Measurements from ENCODE around the gene PEX5L. TPM values are rescaled to one million over a fixed set of nuclear protein-coding genes. Genes with fewer than 3 reads are reported as not detected.
"Not testable (repeated sequence)": the region's sequence is repeated elsewhere in the genome, so short reads cannot be mapped to it uniquely, and the experiment has no call there.

Gene PEX5L
- polyA plus RNA-seq, 2 donors: not detected

GRCh38 chr3:179797192-179797591, 239.5 kb downstream of the PEX5L start:
- Histone ChIP-seq H3K27ac (ENCODE audit: low read depth in 2 of 2, low read length in 1 of 2) (no peak overlapping the region), H3K27me3 (ENCODE audit: control insufficient read depth in 1 of 2, insufficient read depth in 2 of 2, low read length in 2 of 2) (no peaks in the 10 kb centered on the region), H3K36me3 (ENCODE audit: control insufficient read depth in 2 of 2, insufficient read depth in 2 of 2, low read length in 1 of 2) (no peaks in the 10 kb centered on the region), H3K4me1 (ENCODE audit: control insufficient read depth in 2 of 2, insufficient read depth in 2 of 2, low read length in 1 of 2) (no peaks in the 10 kb centered on the region), H3K4me3 (ENCODE audit: low read depth in 1 of 2, low read length in 2 of 2) (no peak overlapping the region), H3K9me3 (ENCODE audit: control insufficient read depth in 2 of 2, insufficient read depth in 1 of 2, low read depth in 1 of 2, low read length in 1 of 2) (no peaks in the 10 kb centered on the region)
- WGBS, 2 donors: 41 to 46% methylated on average over 1 of the region's 1 CpG

DNA sequence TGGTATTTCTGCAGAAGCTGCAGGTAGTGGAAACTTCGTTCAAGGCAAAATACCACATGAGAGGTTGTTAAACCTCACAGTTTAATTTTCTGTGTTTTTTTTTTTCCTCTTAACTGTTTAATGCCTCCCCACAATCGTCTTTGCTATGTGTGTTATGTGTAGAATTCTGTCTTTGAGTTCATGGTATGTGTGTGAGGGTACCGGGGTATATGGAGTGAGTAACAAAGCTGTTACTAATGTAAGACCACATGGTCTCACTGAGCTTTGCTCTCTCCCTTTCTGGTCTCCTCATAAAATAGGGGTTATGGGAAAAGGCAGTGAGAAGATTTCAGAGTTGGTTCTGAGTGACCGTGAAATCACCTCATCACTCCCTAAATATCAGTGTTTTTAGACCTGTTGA, 240.3 kb downstream of the PEX5L start:
- no peaks in the 10 kb centered on the region for H3K27me3 ChIP-seq (ENCODE audit: control insufficient read depth in 1 of 2, insufficient read depth in 2 of 2, low read length in 2 of 2)
- no peaks in the 10 kb centered on the region for H3K9me3 ChIP-seq (ENCODE audit: control insufficient read depth in 2 of 2, insufficient read depth in 1 of 2, low read depth in 1 of 2, low read length in 1 of 2)
- H3K4me3 ChIP-seq (ENCODE audit: low read depth in 1 of 2, low read length in 2 of 2): no peak overlapping the region
- H3K4me1 ChIP-seq (ENCODE audit: control insufficient read depth in 2 of 2, insufficient read depth in 2 of 2, low read length in 1 of 2): no peaks in the 10 kb centered on the region
- WGBS, 2 donors: 71 to 83% methylated on average over 4 of the region's 4 CpGs
- no peaks in the 10 kb centered on the region for H3K36me3 ChIP-seq (ENCODE audit: control insufficient read depth in 2 of 2, insufficient read depth in 2 of 2, low read length in 1 of 2)
- no peak overlapping the region for H3K27ac ChIP-seq (ENCODE audit: low read depth in 2 of 2, low read length in 1 of 2)

GRCh38 chr3:179794355-179794754, 242.4 kb downstream of the PEX5L start:
- Histone ChIP-seq H3K9me3 (ENCODE audit: control insufficient read depth in 2 of 2, insufficient read depth in 1 of 2, low read depth in 1 of 2, low read length in 1 of 2) (no peaks in the 10 kb centered on the region), H3K27ac (ENCODE audit: low read depth in 2 of 2, low read length in 1 of 2) (no peak overlapping the region), H3K27me3 (ENCODE audit: control insufficient read depth in 1 of 2, insufficient read depth in 2 of 2, low read length in 2 of 2) (no peaks in the 10 kb centered on the region), H3K36me3 (ENCODE audit: control insufficient read depth in 2 of 2, insufficient read depth in 2 of 2, low read length in 1 of 2) (no peaks in the 10 kb centered on the region), H3K4me1 (ENCODE audit: control insufficient read depth in 2 of 2, insufficient read depth in 2 of 2, low read length in 1 of 2) (no peaks in the 10 kb centered on the region), H3K4me3 (ENCODE audit: low read depth in 1 of 2, low read length in 2 of 2) (no peak overlapping the region)
- 64 to 73% methylated on average over 4 of the region's 4 CpGs for WGBS, 2 donors

GRCh38 chr3:179791793-179792192, 244.9 kb downstream of the PEX5L start:
- Histone ChIP-seq H3K9me3 (ENCODE audit: control insufficient read depth in 2 of 2, insufficient read depth in 1 of 2, low read depth in 1 of 2, low read length in 1 of 2) (no peaks in the 10 kb centered on the region), H3K36me3 (ENCODE audit: control insufficient read depth in 2 of 2, insufficient read depth in 2 of 2, low read length in 1 of 2) (no peaks in the 10 kb centered on the region), H3K27me3 (ENCODE audit: control insufficient read depth in 1 of 2, insufficient read depth in 2 of 2, low read length in 2 of 2) (no peaks in the 10 kb centered on the region), H3K4me1 (ENCODE audit: control insufficient read depth in 2 of 2, insufficient read depth in 2 of 2, low read length in 1 of 2) (no peaks in the 10 kb centered on the region), H3K27ac (ENCODE audit: low read depth in 2 of 2, low read length in 1 of 2) (no peak overlapping the region), H3K4me3 (ENCODE audit: low read depth in 1 of 2, low read length in 2 of 2) (no peak overlapping the region)
- 91 to 94% methylated on average over 3 of the region's 3 CpGs for WGBS, 2 donors

DNA sequence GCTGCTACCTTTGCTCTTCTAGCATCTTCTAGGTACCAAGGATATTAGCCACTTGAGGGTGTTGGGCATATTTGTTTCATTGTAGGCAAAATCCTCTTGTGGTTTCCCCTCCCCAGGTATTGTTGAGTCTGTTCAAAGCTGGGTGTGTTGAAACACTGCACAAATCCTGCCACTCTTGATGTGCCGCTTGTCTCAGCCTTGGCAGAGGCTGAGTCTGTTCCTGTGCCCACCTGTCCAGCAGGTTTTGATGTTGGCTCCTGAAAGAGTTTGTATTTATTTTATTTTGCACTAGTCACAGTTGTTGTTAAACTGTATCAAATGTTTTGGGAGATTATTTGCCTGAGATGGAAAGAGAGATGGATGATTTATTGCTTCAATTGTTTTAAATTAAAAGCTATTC, 247.7 kb downstream of the PEX5L start:
- Histone ChIP-seq H3K4me3 (ENCODE audit: low read depth in 1 of 2, low read length in 2 of 2) (no peak overlapping the region), H3K36me3 (ENCODE audit: control insufficient read depth in 2 of 2, insufficient read depth in 2 of 2, low read length in 1 of 2) (peaks cover 0 to 4% of the 10 kb centered on the region in 2 donors), H3K27ac (ENCODE audit: low read depth in 2 of 2, low read length in 1 of 2) (no peak overlapping the region), H3K27me3 (ENCODE audit: control insufficient read depth in 1 of 2, insufficient read depth in 2 of 2, low read length in 2 of 2) (no peaks in the 10 kb centered on the region), H3K9me3 (ENCODE audit: control insufficient read depth in 2 of 2, insufficient read depth in 1 of 2, low read depth in 1 of 2, low read length in 1 of 2) (no peaks in the 10 kb centered on the region), H3K4me1 (ENCODE audit: control insufficient read depth in 2 of 2, insufficient read depth in 2 of 2, low read length in 1 of 2) (no peaks in the 10 kb centered on the region)
- WGBS, 2 donors: 53 to 59% methylated on average over 1 of the region's 1 CpG

- not testable (repeated sequence) for H3K4me3 ChIP-seq (ENCODE audit: low read depth in 1 of 2, low read length in 2 of 2)
Observed at GRCh38 chr3:179782841-179783240, 253.9 kb downstream of the PEX5L start.

DNA sequence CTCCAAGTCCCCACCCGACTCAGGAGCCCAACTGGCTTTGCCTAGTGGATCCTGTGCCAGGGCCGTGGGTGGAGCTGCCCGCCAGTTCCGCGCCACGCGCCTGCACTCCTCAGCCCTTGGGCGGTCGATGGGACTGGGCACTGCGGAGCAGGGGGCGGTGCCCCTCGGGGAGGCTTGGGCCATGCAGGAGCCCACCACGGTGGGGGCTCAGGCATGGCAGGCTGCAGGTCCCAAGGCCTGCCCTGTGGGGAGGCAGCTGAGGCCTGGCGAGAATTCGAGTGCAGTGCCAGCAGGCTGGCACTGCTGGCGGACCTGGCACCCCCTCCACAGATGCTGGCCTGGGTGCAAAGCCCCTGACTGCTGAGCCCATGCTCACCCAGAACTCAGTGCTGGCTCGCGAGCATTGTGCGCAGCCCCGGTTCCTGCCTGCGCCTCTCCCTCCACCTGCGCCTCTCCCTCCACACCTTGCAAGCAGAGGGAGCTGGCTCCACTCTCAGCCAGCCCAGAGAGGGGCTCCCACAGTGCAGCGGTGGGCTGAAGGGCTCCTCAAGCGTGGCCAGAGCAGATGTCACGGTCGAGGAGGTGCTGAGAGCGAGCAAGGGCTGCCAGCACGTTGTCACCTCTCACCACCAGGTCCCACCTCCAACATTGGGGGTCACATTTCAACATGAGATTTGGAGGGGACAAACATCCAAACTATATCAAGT, 261.2 kb downstream of the PEX5L start:
- H3K27ac ChIP-seq (ENCODE audit: low read depth in 2 of 2, low read length in 1 of 2): no peak overlapping the region
- H3K4me3 ChIP-seq (ENCODE audit: low read depth in 1 of 2, low read length in 2 of 2): no peak overlapping the region
- H3K9me3 ChIP-seq (ENCODE audit: control insufficient read depth in 2 of 2, insufficient read depth in 1 of 2, low read depth in 1 of 2, low read length in 1 of 2): peaks cover 0 to 3% of the 10 kb centered on the region in 2 donors
- no peaks in the 10 kb centered on the region for H3K27me3 ChIP-seq (ENCODE audit: control insufficient read depth in 1 of 2, insufficient read depth in 2 of 2, low read length in 2 of 2)
- H3K36me3 ChIP-seq (ENCODE audit: control insufficient read depth in 2 of 2, insufficient read depth in 2 of 2, low read length in 1 of 2): peaks cover 0 to 3% of the 10 kb centered on the region in 2 donors
- WGBS, 2 donors: 98 to 99% methylated on average over 25 to 28 of the region's 28 CpGs
- no peaks in the 10 kb centered on the region for H3K4me1 ChIP-seq (ENCODE audit: control insufficient read depth in 2 of 2, insufficient read depth in 2 of 2, low read length in 1 of 2)

More at GRCh38 chr3:179782841-179783240, 253.9 kb downstream of the PEX5L start:
- not testable (repeated sequence) for H3K27me3 ChIP-seq (ENCODE audit: control insufficient read depth in 1 of 2, insufficient read depth in 2 of 2, low read length in 2 of 2); H3K36me3 ChIP-seq (ENCODE audit: control insufficient read depth in 2 of 2, insufficient read depth in 2 of 2, low read length in 1 of 2); H3K9me3 ChIP-seq (ENCODE audit: control insufficient read depth in 2 of 2, insufficient read depth in 1 of 2, low read depth in 1 of 2, low read length in 1 of 2); H3K27ac ChIP-seq (ENCODE audit: low read depth in 2 of 2, low read length in 1 of 2); H3K4me1 ChIP-seq (ENCODE audit: control insufficient read depth in 2 of 2, insufficient read depth in 2 of 2, low read length in 1 of 2)
- WGBS, 2 donors: 89 to 94% methylated on average over 5 of the region's 5 CpGs

- Histone ChIP-seq H3K27ac (ENCODE audit: low read depth in 2 of 2, low read length in 1 of 2) (no peak overlapping the region), H3K4me1 (ENCODE audit: control insufficient read depth in 2 of 2, insufficient read depth in 2 of 2, low read length in 1 of 2) (no peaks in the 10 kb centered on the region)
- 62 to 69% methylated on average over 5 of the region's 5 CpGs for WGBS, 2 donors
Observed at GRCh38 chr3:179772297-179772696, 264.4 kb downstream of the PEX5L start.

GRCh38 chr3:179771797-179772196, 264.9 kb downstream of the PEX5L start:
- Histone ChIP-seq H3K27me3 (ENCODE audit: control insufficient read depth in 1 of 2, insufficient read depth in 2 of 2, low read length in 2 of 2) (no peaks in the 10 kb centered on the region), H3K4me3 (ENCODE audit: low read depth in 1 of 2, low read length in 2 of 2) (no peak overlapping the region), H3K36me3 (ENCODE audit: control insufficient read depth in 2 of 2, insufficient read depth in 2 of 2, low read length in 1 of 2) (peaks cover 0 to 3% of the 10 kb centered on the region in 2 donors), H3K9me3 (ENCODE audit: control insufficient read depth in 2 of 2, insufficient read depth in 1 of 2, low read depth in 1 of 2, low read length in 1 of 2) (peaks cover 0 to 3% of the 10 kb centered on the region in 2 donors), H3K4me1 (ENCODE audit: control insufficient read depth in 2 of 2, insufficient read depth in 2 of 2, low read length in 1 of 2) (no peaks in the 10 kb centered on the region), H3K27ac (ENCODE audit: low read depth in 2 of 2, low read length in 1 of 2) (no peak overlapping the region)
- WGBS, 2 donors: 73 to 85% methylated on average over 4 of the region's 4 CpGs

More at GRCh38 chr3:179772297-179772696, 264.4 kb downstream of the PEX5L start:
- peaks cover 0 to 3% of the 10 kb centered on the region in 2 donors for H3K36me3 ChIP-seq (ENCODE audit: control insufficient read depth in 2 of 2, insufficient read depth in 2 of 2, low read length in 1 of 2)
- peaks cover 0 to 3% of the 10 kb centered on the region in 2 donors for H3K9me3 ChIP-seq (ENCODE audit: control insufficient read depth in 2 of 2, insufficient read depth in 1 of 2, low read depth in 1 of 2, low read length in 1 of 2)
- no peaks in the 10 kb centered on the region for H3K27me3 ChIP-seq (ENCODE audit: control insufficient read depth in 1 of 2, insufficient read depth in 2 of 2, low read length in 2 of 2)
- no peak overlapping the region for H3K4me3 ChIP-seq (ENCODE audit: low read depth in 1 of 2, low read length in 2 of 2)

Measured in esophagus (tissue), 2 donors.